Skin of body (tissue), 2 donors: ENCODE results near the gene COQ8A. TPM values are rescaled to one million over a fixed set of nuclear protein-coding genes. Genes with fewer than 3 reads are reported as not detected.
"Not testable (repeated sequence)": the region's sequence is repeated elsewhere in the genome, so short reads cannot be mapped to it uniquely, and the experiment has no call there.

Source experiments
- DNase-seq: peaks from one replicate; lab custom pipeline; 2025; lab: John Stamatoyannopoulos, UW
- total RNA-seq: library from RNA; depleted of rRNA; stranded (reverse); fragments of >200 nt; gene quantifications from one replicate; pipeline ENCODE4 v1.2.3, GENCODE V29; 2014

The COQ8A gene
- total RNA-seq, 1 donor from 2014 or later = 31.4 TPM

- no peak for DNase-seq
Observed at GRCh38 chr1:226921504-226921903, 18.6 kb upstream of the COQ8A start.

- not testable (repeated sequence) for DNase-seq
Observed at GRCh38 chr1:226929260-226930111, 10.6 kb upstream of the COQ8A start.

GRCh38 chr1:226934483-226935237 is 5.4 kb upstream of the COQ8A start:
- DNase-seq = no peak

GRCh38 chr1:226937940-226938725 is 2.0 kb upstream of the COQ8A start:
- DNase-seq = no peak

- DNase-seq = peak; percentile 48
Observed at GRCh38 chr1:226938903-226939437, 1.1 kb upstream of the COQ8A start.

DNA sequence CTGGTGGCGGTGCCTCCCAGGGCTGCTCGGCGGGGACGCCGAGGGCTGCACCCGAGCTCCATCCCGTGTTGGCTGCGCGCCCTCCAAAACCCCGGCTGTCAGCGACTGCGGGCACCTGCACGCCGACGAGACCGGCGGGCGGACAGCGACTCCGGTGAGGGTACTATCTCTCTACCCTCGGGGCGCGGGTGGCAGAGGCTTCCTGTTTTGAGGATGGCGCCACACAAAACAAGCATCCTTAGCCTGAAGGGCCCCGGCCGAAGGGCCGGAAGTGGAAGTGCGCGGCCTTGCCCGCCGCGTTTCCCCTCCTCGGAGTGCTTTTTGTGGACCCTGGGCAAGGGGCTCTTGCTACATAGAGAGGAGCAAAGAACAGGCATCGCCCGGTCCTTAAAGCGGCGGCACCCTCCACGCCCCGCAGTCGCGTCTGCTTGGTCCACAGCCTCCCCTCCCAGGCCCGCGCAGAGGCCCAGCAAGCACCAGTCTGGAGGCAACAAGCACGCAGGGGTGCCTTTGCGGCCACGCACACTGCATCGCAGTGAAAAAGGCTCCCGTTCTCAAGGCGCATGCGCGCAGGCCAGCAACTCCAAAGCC is 561 bp upstream of the COQ8A start:
- DNase-seq = no peak

- DNase-seq = no peak
Observed at GRCh38 chr1:226940806-226941067, 643 bp downstream of the COQ8A start.

- DNase-seq = no peak
Observed at GRCh38 chr1:226942392-226942791, 2.3 kb downstream of the COQ8A start.

- no peak for DNase-seq
Observed at GRCh38 chr1:226943156-226943555, 3.1 kb downstream of the COQ8A start.

DNA sequence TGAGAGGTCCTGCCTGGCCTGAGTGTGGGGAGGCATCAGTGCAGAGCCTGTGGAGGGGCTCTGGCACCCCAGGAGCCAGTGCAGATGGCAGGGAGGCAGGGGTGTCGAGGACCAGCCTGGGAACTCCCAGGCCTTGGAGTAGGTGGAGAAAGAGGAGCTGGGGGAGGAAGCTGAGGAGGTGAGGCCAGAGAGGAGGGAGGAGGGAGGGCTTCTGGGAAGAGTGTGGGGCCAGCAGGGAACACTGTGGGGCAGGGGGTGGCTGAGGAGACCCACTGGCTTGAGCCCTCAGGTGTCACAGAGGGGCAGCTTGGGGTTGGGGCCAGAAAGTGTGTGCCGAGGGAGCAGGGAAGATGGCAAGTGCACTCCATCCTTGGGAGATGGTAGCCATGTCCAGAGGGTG is 3.8 kb downstream of the COQ8A start:
- no peak for DNase-seq

DNA sequence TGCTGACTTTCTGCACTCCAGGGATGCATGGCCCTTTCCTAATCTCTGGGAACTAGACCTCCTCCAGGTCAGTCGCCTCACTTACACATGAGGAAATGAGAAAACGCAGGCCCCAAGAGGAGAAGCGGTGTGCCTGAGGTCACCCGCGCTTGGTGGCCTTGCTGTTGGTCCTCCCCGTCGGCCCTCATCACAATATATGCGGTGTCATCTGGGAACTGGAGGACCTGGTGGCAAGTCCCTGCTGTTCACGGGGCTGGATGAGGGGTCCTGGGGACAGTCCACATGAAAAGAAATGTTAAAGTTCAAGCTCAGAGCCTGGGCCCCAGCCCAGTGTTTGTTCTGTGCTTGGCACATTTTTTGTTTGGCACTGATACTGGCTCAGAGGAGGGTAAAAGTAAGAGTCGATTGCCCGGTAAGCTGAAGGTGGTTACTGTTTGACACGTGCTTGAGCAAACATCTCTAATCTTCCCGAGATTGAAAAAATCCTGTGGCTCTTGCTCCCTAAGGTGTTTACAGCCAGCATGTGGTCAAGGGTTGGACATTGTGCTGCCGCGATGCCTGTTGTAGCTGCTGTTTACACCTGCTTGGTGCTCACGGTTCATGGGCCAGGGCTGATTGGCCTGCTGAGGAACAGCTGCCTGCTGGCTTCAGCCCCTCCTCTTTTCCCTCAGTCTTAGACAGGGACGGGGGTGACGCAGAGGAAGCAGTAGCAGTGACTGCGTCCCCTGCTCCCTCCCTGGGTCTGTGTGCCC is 5.2 kb downstream of the COQ8A start:
- DNase-seq = no peak

- DNase-seq = no peak
Observed at GRCh38 chr1:226945858-226946245, 5.8 kb downstream of the COQ8A start.

DNA sequence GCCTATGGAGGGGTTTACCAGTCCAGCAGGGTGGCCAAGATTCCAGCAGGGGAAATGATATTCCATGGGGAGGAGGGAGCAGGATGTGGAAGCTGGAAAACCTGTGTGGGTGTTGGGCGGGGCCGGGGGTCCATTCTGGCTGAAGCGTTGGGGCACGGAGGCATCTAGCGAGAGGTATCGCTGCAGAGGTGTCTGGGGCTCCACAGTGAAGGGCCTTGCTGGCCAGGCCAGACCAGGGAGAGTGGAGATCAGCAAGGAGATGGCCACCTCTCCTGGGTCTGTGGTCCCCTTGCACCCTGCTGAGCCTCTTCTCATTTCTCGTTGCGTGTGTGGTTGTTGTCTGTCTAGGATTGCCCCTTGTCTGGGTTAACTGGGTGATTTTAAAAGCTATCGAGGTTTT is 6.2 kb downstream of the COQ8A start:
- no peak for DNase-seq

- DNase-seq = no peak
Observed at GRCh38 chr1:226946841-226947240, 6.7 kb downstream of the COQ8A start.

GRCh38 chr1:226948051-226948450 is 8.0 kb downstream of the COQ8A start:
- no peak for DNase-seq

GRCh38 chr1:226948480-226948879 is 8.4 kb downstream of the COQ8A start:
- DNase-seq = no peak

DNA sequence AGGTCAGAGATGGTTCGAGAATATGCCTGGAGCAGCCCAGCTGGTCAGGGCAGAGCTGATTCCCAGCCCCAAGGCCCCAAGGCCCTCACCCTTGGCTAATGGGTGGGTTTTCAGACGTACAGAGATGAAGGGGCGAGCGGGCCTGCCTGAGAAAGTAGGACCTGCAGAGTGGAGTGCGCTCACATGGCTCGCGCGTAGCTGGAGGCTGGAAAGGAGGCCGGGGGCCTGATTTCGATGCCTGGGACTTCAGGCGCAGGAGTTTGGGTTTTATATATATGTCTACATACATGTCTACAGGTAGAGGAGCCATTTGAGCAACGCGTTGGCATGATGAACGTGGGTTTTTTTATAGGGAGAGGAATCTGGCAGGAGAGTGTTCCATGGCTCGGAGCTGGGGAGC is 8.9 kb downstream of the COQ8A start:
- DNase-seq = no peak

DNA sequence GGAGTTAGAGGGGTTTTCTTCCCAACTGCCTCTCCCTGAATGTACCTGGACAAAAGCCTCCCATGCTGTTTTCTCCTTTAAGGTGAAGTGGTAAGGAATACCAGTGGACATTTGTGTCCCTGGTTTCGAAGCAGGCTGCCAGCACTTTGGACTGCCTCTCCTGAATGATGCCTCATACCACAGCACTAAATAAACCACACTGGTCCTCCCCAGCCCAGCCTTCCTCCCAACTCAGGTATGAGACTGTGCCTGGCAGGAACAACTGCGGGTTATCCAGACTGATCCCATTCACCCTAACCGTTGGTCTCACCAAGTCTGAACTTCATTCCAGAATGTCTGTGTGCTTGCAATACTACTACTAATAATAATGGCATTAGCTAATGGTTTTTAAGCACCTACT is 9.3 kb downstream of the COQ8A start:
- no peak for DNase-seq

DNA sequence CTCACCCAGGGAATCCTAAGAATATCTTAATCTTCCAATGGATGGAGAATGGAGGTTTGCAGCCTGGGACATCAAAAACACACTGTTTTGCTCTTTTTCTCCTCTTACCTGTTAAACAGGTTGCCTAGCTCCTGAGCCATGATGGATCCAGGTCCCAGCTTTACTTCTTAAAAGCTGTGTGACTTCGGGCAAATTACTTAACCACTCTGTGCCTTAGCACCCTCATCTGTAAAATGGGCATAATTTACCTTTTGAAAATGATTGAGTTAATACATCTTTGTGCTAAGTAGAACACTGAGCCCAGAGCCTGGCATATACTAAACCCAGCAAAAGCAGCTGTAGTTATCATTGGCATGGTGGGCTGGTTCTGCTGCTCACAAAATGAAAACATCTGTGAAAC is 10.2 kb downstream of the COQ8A start:
- DNase-seq = no peak

- no peak for DNase-seq
Observed at GRCh38 chr1:226950871-226951270, 10.8 kb downstream of the COQ8A start.
